BLaER1 (cell line): ENCODE measurements around the gene SGSH.
A peak's percentile ranks its signal among the peaks of the same experiment; 100 is the strongest.

ENCODE experiments used
- H3K27ac ChIP-seq: shearing (Covaris generic); formaldehyde crosslinking; 2 replicates; pipeline ENCODE4 v1.8.1; 2022
- H3K27me3 ChIP-seq: shearing (Covaris generic); formaldehyde crosslinking; 2 replicates; pipeline ENCODE4 v1.8.1; 2022
- H3K36me3 ChIP-seq: shearing (Covaris generic); formaldehyde crosslinking; 2 replicates; pipeline ENCODE4 v1.8.1; 2022
- H3K4me1 ChIP-seq: shearing (Covaris generic); formaldehyde crosslinking; 2 replicates; pipeline ENCODE4 v1.8.1; 2022
- H3K4me2 ChIP-seq: shearing (Covaris generic); formaldehyde crosslinking; 2 replicates; pipeline ENCODE4 v1.8.1; 2022
- H3K4me3 ChIP-seq: shearing (Covaris generic); formaldehyde crosslinking; 2 replicates; pipeline ENCODE4 v1.8.1; 2022
- H3K9ac ChIP-seq: shearing (Covaris generic); formaldehyde crosslinking; 2 replicates; pipeline ENCODE4 v1.8.1; 2022
- H3K9me3 ChIP-seq: shearing (Covaris generic); formaldehyde crosslinking; 2 replicates; pipeline ENCODE4 v1.8.1; 2022
- H4K20me1 ChIP-seq: shearing (Covaris generic); formaldehyde crosslinking; 2 replicates; pipeline ENCODE4 v1.8.1; 2022
- Cebpa-rat ChIP-seq: shearing (Covaris generic); IDR thresholded peaks from 2 replicates; pipeline ENCODE4 v1.8.1; 2022

SGSH gene

GRCh38 chr17:80228477-80228876 lies 8.3 kb upstream of the SGSH start:
- no peak overlapping the region for H3K9ac ChIP-seq
- peaks cover 24% of the 10 kb centered on the region for H3K9me3 ChIP-seq
- H3K4me2 ChIP-seq = no peak overlapping the region
- H3K27ac ChIP-seq = no peak overlapping the region
- H3K4me1 ChIP-seq = peaks cover 5% of the 10 kb centered on the region
- no peaks in the 10 kb centered on the region for H3K36me3 ChIP-seq
- H3K27me3 ChIP-seq = no peaks in the 10 kb centered on the region
- TF ChIP-seq Cebpa-rat = no peak
- H3K4me3 ChIP-seq = no peak overlapping the region
- no peaks in the 10 kb centered on the region for H4K20me1 ChIP-seq

GRCh38 chr17:80227666-80228065 lies 7.5 kb upstream of the SGSH start:
- Histone ChIP-seq H3K27me3 (no peaks in the 10 kb centered on the region), H3K4me3 (no peak overlapping the region), H4K20me1 (0 out of 2 replicates have a peak, but pooled peaks cover 4% of the 10 kb centered on the region), H3K36me3 (no peaks in the 10 kb centered on the region), H3K9ac (no peak overlapping the region), H3K4me1 (peaks cover 10% of the 10 kb centered on the region), H3K4me2 (no peak overlapping the region), H3K9me3 (peaks cover 16% of the 10 kb centered on the region), H3K27ac (no peak overlapping the region)
- no peak for TF ChIP-seq Cebpa-rat

GRCh38 chr17:80227156-80227555 lies 7.0 kb upstream of the SGSH start:
- Histone ChIP-seq H3K4me3 (no peak overlapping the region), H3K27me3 (no peaks in the 10 kb centered on the region), H4K20me1 (0 out of 2 replicates have a peak, but pooled peaks cover 4% of the 10 kb centered on the region), H3K4me2 (no peak overlapping the region), H3K9ac (no peak overlapping the region), H3K36me3 (no peaks in the 10 kb centered on the region), H3K27ac (no peak overlapping the region), H3K9me3 (peaks cover 11% of the 10 kb centered on the region), H3K4me1 (peaks cover 10% of the 10 kb centered on the region)
- TF ChIP-seq Cebpa-rat = no peak

DNA sequence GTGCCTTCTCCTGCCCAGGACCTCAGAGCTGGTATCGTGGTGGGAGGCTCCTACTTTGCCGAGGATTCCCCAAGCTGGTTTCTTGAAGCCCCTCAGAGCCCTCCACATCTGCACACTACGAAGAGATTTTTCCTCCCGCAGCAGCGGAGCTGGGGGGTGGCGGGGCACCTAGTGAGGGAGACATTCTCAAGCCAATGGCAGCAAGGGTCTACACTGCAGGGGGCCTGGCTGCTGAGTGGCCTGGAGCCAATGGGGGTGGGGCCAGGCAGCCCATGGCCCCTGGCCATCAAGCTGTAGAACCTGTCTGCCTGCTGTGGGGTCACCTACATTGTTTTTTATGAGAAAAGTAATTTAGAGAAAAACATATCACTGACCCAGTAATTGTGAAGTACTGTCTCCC lies 5.1 kb upstream of the SGSH start:
- Histone ChIP-seq H3K27me3 (peaks cover 16% of the 10 kb centered on the region), H3K4me2 (no peak overlapping the region), H3K9me3 (no peaks in the 10 kb centered on the region), H3K9ac (no peak overlapping the region), H3K4me1 (peaks cover 22% of the 10 kb centered on the region), H3K4me3 (no peak overlapping the region), H4K20me1 (peaks cover 15% of the 10 kb centered on the region), H3K27ac (no peak overlapping the region), H3K36me3 (no peaks in the 10 kb centered on the region)
- no peak for TF ChIP-seq Cebpa-rat

DNA sequence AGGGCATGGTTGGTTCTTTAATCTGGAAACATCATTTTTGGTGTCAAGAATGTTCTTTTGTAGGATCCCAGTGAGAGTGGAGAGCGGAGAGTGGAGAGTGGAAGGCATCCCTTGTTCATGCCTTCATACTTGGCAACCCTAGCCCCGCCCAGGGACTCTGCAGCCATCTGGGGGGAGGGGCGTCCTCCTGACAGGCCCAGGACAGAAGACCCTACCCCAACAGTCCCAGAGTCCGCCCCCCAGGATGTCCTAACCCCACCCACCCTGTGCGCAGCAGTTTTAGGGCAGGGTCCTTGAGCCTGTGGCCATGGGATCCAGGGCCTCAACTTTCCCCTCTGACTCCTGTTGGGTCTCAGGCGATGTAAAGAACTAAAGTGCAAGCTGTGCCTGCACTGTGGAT lies 4.5 kb upstream of the SGSH start:
- no peak overlapping the region for H3K4me2 ChIP-seq
- no peak overlapping the region for H3K9ac ChIP-seq
- TF ChIP-seq Cebpa-rat = no peak

DNA sequence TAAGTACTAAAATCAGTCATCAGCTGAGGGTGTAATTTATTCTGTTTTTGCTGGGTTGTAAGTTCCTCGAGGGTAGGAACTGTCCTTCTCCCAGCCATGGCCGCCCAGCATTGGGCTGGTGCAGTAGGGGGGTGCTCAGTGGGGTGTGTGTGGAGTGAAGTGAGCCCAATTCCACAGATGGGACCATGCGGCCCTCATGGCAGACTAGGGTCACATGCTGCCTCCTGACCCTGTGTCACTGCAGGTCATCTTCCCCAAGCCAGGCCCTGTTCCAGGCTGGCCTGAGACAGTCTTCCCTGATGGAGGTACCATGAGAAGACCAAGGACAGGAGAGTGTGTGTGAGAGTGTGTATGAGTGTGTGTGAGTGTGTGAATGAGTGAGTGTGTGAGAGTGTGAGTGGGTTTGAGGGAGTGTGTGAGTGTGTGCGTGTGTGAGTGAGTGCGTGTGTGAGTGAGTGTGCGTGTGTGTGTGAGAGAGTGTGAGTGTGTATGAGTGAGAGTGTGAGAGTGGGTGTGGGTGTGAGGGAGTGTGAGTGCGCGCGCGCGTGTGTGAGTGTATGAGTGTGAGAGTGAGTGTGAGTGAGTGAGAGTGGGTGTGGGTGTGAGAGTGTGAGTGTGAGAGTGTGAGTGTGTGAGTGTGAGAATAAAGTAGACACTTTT lies 3.8 kb upstream of the SGSH start:
- Histone ChIP-seq H3K36me3 (no peaks in the 10 kb centered on the region), H3K4me1 (peaks cover 33% of the 10 kb centered on the region), H3K27me3 (peaks cover 22% of the 10 kb centered on the region), H3K9ac (no peak overlapping the region), H4K20me1 (peaks cover 26% of the 10 kb centered on the region), H3K27ac (no peak overlapping the region), H3K4me2 (0 out of 2 replicates have a peak overlapping the region, but pooled peaks have one; percentile 27), H3K4me3 (no peak overlapping the region), H3K9me3 (no peaks in the 10 kb centered on the region)
- no peak for TF ChIP-seq Cebpa-rat

More for the DNA sequence above, 4.5 kb upstream of the SGSH start:
- Histone ChIP-seq H4K20me1 (peaks cover 19% of the 10 kb centered on the region), H3K27ac (no peak overlapping the region), H3K4me3 (no peak overlapping the region), H3K4me1 (peaks cover 26% of the 10 kb centered on the region), H3K36me3 (no peaks in the 10 kb centered on the region), H3K9me3 (no peaks in the 10 kb centered on the region), H3K27me3 (peaks cover 21% of the 10 kb centered on the region)

GRCh38 chr17:80223142-80223815 lies 3.1 kb upstream of the SGSH start:
- Histone ChIP-seq H3K9me3 (no peaks in the 10 kb centered on the region), H3K36me3 (no peaks in the 10 kb centered on the region), H3K4me1 (peaks cover 40% of the 10 kb centered on the region), H3K27ac (no peak overlapping the region), H4K20me1 (peaks cover 33% of the 10 kb centered on the region), H3K4me3 (no peak overlapping the region), H3K4me2 (peak overlapping the region; percentile 27; the same call in 1 of the 2 replicates), H3K9ac (no peak overlapping the region), H3K27me3 (peaks cover 24% of the 10 kb centered on the region)
- TF ChIP-seq Cebpa-rat = no peak

DNA sequence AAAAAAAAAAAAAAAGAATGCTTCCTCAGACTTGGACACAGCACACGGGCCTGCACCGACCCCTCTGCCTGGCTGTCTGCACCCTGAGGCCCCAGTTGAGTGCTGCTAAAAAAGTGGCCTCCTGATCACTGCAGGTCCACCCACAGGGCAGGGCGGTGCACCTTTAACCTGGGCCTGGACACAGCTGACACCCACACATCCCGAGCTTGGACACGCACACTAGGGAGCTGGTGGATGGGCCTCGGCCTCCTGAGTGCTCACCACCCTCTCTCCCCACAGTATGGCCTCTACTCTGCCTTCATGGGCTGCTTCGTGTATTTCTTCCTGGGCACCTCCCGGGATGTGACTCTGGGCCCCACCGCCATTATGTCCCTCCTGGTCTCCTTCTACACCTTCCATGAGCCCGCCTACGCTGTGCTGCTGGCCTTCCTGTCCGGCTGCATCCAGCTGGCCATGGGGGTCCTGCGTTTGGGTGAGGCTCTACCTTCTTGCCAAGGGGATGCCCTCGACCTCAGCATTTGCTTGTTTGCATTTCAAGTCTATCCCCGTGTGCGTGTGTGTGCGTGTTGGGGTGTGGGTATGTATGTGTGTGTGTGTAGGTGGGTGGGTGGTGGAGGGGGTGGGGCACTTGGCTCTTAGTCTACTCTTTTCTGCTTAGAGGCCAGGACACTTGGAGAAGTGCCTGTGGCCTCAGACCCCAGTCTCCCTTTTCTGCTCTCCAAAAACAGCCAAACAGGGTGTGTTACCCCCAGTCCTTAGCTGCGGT lies 2.4 kb upstream of the SGSH start:
- H3K9ac ChIP-seq = no peak overlapping the region
- no peak overlapping the region for H3K27ac ChIP-seq
- peaks cover 41% of the 10 kb centered on the region for H4K20me1 ChIP-seq
- no peaks in the 10 kb centered on the region for H3K36me3 ChIP-seq
- no peak for TF ChIP-seq Cebpa-rat
- no peaks in the 10 kb centered on the region for H3K9me3 ChIP-seq
- peaks cover 27% of the 10 kb centered on the region for H3K27me3 ChIP-seq
- H3K4me2 ChIP-seq = no peak overlapping the region
- peaks cover 45% of the 10 kb centered on the region for H3K4me1 ChIP-seq
- no peak overlapping the region for H3K4me3 ChIP-seq

DNA sequence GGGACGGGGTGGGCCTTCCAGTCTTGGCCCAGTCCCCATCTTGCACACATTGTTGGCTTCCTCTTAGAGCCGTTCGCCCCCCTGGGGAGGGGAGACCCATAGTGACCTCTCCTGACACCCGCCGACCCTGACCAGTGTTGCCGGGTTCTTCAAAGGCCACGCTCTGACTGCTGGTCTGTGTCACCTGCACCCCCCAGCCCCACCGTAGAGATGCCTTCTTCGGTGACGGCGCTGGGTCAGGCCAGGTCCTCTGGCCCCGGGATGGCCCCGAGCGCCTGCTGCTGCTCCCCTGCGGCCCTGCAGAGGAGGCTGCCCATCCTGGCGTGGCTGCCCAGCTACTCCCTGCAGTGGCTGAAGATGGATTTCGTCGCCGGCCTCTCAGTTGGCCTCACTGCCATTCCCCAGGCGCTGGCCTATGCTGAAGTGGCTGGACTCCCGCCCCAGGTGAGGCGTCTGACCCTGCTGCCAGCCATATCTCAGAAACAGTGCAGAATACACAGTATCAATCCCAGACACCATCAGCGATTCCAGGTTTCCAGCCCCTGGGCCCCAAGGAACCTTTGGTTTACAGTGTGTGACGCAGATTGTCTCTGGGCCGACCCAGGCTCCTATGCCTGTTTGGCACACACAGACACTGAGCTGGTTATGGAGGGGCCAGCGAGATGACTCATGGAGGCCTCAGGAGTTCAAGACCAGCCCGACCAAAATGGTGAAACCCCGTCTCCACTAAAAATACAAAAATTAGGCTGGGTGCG lies 1.4 kb upstream of the SGSH start:
- Histone ChIP-seq H3K9me3 (no peaks in the 10 kb centered on the region), H3K4me2 (peak overlapping the region; percentile 100), H3K9ac (no peak overlapping the region), H4K20me1 (peaks cover 42% of the 10 kb centered on the region), H3K27ac (no peak overlapping the region), H3K4me1 (peaks cover 45% of the 10 kb centered on the region), H3K27me3 (peaks cover 27% of the 10 kb centered on the region), H3K36me3 (no peaks in the 10 kb centered on the region), H3K4me3 (no peak overlapping the region)
- no peak for TF ChIP-seq Cebpa-rat
